HT-29 (cell line): ENCODE measurements around the gene PCDHGB3. TPM values are rescaled to one million over a fixed set of nuclear protein-coding genes. Genes with fewer than 3 reads are reported as not detected.
"Not testable (repeated sequence)": the region's sequence is repeated elsewhere in the genome, so short reads cannot be mapped to it uniquely, and the experiment has no call there.

Experiments
- DNase-seq: peaks from one replicate; pipeline ENCODE4 v3.0.0-alpha.2; 2015; ENCODE audit warnings: low spot score
- total RNA-seq: library from RNA; depleted of rRNA; stranded (reverse); fragments of >200 nt; shearing (Covaris generic); gene quantifications from 2 replicates; pipeline ENCODE4 v1.2.3, GENCODE V29; 2014

PCDHGB3 gene
- total RNA-seq, 1 experiment from 2014 or later = 0.41 TPM

DNA sequence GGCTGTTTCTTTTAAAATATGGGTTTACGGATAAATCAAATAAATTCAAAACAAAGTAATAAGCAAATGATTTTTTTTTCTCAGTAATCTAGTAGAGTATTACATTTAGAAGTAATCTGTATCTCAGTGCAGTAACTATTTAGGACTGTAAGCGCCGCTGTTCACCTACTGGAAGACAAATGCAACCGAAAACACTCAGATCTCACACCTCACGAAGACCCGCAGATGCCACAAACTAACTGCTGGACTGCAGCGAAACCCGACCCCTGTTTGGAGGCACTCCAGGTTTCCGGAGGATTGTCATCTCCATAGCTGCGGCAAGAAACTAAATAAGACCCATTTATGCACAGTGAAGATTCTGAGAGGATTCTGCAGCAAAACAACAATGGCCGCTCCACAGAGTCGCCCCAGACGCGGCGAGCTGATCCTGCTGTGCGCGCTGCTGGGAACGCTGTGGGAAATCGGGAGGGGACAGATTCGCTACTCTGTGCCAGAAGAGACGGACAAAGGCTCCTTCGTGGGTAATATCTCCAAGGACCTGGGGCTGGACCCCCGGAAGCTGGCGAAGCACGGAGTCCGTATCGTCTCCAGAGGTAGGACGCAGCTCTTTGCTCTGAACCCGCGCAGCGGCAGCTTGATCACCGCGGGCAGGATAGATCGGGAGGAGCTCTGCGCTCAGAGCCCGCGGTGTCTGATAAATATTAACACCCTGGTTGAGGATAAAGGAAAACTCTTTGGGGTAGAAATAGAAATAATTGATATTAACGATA is 22.6 kb downstream of the PCDHGB3 start, which contains the start of gene PCDHGA8:
TSS of gene PCDHGA8 (plus strand) at position 205 of the 770 bp plus-strand sequence. CDS start at position 386, 181 bp downstream.
- DNase-seq = no peak

DNA sequence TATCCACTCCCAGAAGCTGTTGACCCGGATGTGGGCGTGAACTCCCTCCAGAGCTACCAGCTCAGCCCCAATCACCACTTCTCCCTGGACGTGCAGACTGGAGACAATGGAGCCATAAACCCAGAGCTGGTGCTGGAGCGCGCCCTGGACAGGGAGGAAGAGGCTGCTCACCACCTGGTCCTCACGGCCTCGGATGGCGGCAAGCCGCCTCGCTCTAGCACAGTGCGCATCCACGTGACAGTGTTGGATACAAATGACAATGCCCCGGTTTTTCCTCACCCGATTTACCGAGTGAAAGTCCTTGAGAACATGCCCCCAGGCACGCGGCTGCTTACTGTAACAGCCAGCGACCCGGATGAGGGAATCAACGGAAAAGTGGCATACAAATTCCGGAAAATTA is 23.2 kb downstream of the PCDHGB3 start:
- DNase-seq = no peak

DNA sequence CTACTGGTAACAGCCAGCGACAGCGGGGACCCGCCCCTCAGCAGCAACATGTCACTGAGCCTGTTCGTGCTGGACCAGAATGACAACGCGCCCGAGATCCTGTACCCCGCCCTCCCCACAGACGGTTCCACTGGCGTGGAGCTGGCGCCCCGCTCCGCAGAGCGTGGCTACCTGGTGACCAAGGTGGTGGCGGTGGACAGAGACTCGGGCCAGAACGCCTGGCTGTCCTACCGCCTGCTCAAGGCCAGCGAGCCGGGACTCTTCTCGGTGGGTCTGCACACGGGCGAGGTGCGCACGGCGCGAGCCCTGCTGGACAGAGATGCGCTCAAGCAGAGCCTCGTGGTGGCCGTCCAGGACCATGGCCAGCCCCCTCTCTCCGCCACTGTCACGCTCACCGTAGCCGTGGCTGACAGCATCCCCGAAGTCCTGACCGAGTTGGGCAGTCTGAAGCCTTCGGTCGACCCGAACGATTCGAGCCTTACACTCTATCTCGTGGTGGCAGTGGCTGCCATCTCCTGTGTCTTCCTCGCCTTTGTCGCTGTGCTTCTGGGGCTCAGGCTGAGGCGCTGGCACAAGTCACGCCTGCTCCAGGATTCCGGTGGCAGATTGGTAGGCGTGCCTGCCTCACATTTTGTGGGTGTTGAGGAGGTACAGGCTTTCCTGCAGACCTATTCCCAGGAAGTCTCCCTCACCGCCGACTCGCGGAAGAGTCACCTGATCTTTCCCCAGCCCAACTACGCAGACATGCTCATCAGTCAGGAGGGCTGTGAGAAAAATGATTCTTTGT is 24.6 kb downstream of the PCDHGB3 start:
- not testable (repeated sequence) for DNase-seq

DNA sequence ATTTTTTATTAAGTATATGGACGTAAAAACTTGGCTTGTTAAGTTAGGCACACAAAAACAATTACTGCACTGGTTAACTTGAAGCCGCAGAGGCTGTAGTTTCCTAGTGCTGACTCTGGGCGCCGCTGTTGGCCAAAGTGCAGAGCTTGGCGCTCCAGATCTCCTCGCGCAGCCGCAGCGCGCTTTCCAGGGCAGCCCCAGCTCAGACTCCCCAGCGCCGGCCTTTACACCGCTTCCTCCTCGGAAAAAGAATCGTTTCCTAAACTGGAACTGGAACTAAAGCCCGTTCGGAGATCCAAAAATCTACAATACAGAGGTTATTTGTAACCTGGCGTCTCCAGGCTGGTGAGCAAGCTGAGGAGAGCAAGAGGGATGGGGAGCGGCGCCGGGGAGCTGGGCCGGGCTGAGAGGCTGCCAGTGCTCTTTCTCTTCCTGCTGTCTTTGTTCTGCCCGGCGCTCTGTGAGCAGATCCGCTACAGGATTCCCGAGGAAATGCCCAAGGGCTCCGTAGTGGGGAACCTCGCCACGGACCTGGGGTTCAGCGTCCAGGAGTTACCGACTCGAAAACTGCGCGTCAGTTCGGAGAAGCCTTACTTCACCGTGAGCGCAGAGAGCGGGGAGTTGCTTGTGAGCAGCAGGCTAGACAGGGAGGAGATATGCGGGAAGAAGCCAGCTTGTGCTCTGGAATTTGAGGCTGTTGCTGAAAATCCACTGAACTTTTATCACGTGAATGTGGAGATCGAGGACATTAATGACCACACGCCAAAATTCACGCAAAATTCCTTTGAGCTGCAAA is 27.9 kb downstream of the PCDHGB3 start, which contains the start of gene PCDHGB5:
TSS of gene PCDHGB5 (plus strand) at position 192 of the 796 bp plus-strand sequence. CDS start at position 373, 181 bp downstream.
- DNase-seq = not testable (repeated sequence)

DNA sequence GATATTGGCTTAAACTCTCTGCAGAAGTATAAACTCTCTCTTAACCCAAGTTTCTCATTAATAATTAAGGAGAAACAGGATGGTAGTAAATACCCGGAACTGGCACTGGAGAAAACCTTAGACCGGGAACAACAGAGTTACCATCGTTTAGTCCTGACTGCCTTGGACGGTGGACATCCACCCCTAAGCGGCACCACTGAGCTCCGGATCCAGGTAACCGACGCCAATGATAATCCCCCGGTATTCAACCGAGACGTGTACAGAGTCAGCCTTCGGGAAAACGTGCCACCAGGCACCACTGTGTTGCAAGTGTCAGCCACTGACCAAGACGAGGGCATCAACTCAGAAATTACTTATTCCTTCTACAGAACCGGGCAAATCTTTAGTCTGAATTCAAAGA is 28.6 kb downstream of the PCDHGB3 start:
- DNase-seq = no peak

DNA sequence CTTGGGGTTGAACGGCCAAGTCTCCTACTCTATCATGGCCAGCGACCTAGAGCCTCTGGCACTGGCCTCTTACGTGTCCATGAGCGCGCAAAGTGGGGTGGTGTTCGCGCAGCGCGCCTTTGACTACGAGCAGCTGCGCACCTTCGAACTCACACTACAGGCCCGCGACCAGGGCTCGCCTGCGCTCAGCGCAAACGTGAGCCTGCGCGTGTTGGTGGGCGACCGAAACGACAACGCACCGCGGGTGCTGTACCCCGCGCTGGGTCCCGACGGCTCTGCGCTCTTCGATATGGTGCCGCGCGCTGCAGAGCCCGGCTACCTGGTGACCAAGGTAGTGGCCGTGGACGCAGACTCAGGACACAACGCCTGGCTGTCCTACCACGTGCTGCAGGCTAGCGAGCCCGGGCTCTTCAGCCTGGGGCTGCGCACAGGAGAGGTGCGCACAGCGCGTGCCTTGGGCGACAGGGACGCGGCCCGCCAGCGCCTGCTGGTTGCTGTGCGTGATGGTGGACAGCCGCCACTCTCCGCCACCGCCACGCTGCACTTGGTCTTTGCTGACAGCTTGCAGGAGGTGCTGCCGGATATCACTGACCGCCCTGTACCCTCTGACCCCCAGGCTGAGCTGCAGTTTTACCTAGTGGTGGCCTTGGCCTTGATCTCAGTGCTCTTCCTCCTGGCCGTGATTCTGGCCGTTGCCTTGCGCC is 29.7 kb downstream of the PCDHGB3 start:
- DNase-seq = no peak

DNA sequence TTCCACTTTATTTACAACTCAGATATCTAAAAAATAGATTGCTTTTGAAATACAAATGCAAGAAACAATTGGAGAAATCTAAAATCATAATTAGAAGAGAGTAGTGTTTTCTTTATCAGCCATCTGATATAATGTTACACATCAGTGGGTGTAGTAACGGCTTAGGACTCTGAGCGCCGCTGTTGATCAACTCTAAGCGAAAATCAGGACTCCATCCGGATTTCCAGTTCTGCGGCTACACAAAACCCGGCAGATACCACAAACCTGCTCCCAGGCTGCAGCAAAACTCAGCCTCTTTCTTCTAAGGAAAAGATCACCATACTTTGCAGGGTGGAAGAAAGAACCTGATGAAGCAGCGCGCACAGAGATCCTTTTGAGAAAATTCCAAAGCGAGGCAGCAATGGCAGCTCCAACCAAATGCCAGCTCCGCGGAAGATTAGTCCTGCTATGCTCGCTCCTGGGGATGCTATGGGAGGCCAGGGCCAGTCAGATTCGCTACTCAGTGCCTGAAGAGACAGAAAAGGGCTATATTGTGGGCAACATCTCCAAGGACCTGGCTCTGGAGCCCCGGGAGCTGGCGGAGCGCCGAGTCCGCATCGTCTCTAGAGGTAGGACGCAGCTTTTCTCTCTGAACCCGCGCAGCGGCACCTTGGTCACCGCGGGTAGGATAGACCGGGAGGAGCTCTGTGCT is 32.7 kb downstream of the PCDHGB3 start, which contains the start of gene PCDHGA9:
TSS of gene PCDHGA9 (plus strand) at position 226 of the 691 bp plus-strand sequence. CDS start at position 401, 175 bp downstream.
- peak; percentile 48 for DNase-seq

DNA sequence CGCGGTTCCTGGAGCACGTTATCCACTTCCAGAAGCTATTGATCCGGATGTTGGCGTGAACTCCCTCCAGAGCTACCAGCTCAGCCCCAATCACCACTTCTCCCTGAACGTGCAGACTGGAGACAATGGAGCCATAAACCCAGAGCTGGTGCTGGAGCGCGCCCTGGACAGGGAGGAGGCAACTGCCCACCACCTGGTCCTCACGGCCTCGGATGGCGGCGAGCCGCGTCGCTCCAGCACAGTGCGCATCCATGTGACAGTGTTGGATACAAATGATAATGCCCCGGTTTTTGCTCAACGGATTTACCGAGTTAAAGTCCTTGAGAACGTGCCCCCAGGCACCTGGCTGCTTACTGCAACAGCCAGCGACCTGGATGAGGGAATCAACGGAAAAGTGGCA is 33.3 kb downstream of the PCDHGB3 start:
- no peak for DNase-seq

DNA sequence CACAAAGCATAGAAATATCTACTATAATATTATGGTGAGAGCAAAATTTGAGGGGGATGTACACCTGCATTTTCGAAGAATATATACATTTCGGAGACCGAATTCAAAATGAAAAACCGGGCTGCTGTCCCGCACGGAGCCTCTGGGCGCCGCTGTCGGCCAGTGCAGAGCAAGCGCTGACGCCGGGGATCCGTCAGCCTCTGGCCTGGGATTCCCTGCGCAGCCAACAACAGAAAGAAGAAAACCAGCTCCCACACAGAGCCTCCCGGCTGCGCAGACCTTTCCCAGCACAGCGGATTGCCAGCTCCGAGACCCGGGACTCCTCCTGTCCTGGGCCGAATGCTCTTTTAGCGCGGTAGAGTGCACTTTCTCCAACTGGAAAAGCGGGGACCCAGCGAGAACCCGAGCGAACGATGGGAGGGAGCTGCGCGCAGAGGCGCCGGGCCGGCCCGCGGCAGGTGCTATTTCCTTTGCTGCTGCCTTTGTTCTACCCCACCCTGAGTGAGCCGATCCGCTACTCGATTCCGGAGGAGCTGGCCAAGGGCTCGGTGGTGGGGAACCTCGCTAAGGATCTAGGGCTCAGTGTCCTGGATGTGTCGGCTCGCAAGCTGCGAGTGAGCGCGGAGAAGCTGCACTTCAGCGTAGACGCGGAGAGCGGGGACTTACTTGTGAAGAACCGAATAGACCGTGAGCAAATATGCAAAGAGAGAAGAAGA is 37.9 kb downstream of the PCDHGB3 start, which contains the start of gene PCDHGB6:
TSS of gene PCDHGB6 (plus strand) at position 232 of the 716 bp plus-strand sequence. CDS start at position 414, 182 bp downstream.
- DNase-seq = not testable (repeated sequence)

DNA sequence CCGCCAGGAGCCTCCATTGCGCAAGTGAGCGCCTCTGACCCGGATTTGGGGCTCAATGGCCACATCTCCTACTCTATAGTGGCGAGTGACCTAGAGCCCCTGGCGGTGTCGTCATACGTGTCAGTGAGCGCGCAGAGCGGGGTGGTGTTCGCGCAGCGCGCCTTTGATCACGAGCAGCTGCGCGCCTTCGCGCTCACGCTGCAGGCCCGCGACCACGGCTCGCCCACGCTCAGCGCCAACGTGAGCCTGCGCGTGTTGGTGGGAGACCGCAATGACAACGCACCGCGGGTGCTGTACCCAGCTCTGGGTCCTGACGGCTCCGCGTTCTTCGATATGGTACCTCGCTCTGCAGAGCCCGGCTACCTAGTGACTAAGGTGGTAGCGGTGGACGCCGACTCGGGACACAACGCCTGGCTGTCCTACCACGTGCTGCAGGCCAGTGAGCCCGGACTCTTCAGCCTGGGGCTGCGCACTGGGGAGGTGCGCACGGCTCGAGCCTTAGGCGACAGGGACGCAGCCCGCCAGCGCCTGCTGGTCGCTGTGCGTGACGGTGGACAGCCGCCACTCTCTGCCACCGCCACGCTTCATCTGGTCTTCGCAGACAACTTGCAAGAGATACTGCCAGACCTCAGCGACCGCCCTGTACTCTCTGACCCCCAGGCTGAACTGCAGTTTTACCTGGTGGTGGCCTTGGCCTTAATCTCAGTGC is 39.7 kb downstream of the PCDHGB3 start:
- no peak for DNase-seq

DNA sequence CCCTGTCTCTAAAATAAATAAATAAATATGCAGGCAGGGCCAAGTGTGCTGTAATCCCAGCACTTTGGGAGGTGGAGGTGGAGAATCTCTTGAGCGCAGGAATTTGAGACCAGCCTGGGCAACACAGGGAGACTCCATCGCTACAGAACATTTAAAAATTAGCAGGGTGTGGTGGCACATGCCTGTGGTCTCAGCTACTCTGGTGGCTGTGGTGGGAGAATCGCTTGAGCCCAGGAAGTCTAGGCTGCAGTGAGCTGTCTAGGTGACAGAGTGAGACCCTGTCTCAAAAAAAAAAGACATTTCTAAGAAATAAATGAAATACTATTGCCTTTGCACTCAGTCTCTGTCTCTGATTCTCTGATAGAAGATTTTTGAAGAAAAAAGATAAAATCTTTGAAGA is 41.5 kb downstream of the PCDHGB3 start:
- DNase-seq = no peak

DNA sequence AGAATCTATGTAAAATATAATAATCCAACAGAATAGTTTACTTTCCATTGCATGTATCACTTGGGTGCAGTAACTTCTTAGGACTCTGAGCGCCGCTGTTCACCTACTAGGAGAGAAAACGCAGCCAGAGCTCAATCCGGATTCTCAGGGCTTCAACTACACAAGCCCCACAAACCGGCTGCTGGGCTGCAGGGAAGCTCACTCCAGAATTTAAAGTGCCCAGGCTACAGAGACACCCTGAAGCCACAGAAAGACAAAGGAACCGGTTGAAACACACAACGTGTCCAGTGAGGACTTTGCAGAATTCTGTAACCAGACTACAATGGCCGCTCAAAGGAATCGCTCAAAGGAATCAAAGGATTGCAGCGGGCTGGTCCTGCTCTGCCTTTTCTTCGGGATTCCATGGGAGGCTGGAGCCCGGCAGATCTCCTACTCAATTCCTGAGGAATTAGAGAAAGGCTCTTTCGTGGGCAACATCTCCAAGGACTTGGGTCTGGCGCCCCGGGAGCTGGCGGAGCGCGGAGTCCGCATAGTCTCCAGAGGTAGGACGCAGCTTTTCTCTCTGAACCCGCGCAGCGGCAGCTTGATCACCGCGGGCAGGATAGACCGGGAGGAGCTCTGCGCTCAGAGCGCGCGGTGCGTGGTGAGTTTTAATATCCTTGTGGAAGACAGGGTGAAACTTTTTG is 43.0 kb downstream of the PCDHGB3 start, which contains the start of gene PCDHGA10:
TSS of gene PCDHGA10 (plus strand) at position 134 of the 686 bp plus-strand sequence. CDS start at position 323, 189 bp downstream.
- DNase-seq = peak; percentile 72

DNA sequence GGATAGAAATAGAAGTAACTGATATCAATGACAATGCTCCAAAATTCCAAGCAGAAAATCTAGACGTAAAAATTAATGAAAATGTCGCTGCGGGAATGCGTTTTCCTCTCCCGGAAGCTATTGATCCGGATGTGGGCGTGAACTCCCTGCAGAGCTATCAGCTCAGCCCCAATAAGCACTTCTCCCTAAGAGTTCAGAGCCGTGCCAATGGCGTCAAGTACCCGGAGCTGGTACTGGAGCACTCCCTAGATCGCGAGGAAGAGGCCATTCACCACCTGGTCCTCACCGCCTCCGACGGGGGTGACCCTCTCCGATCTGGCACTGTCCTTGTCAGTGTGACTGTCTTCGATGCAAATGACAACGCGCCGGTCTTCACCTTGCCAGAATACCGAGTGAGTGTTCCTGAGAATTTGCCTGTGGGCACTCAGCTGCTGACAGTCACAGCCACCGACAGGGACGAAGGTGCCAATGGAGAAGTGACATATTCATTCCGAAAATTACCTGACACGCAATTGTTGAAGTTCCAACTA is 43.6 kb downstream of the PCDHGB3 start:
- DNase-seq = no peak

DNA sequence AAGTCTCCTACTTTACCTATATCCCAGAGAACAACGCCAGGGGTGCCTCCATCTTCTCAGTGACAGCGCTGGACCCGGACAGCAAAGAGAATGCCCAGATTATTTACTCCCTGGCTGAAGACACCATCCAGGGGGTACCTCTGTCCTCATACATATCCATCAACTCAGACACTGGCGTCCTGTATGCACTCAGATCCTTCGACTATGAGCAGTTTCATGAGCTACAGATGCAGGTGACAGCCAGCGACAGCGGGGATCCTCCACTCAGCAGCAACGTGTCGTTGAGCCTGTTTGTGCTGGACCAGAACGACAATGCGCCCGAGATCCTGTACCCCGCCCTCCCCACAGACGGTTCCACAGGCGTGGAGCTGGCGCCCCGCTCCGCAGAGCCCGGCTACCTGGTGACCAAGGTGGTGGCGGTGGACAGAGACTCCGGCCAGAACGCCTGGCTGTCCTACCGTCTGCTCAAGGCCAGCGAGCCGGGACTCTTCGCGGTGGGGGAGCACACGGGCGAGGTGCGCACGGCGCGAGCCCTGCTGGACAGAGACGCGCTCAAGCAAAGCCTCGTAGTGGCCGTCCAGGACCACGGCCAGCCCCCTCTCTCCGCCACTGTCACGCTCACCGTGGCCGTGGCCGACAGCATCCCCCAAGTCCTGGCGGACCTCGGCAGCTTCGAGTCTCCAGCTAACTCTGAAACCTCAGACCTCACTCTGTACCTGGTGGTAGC is 44.7 kb downstream of the PCDHGB3 start:
- not testable (repeated sequence) for DNase-seq

DNA sequence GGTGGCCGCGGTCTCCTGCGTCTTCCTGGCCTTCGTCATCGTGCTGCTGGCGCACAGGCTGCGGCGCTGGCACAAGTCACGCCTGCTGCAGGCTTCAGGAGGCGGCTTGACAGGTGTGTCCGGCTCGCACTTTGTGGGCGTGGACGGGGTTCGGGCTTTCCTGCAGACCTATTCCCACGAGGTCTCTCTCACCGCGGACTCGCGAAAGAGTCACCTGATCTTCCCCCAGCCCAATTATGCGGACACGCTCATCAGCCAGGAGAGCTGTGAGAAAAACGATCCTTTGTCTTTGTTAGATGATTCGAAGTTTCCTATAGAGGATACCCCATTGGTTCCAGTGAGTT is 45.2 kb downstream of the PCDHGB3 start:
- not testable (repeated sequence) for DNase-seq

DNA sequence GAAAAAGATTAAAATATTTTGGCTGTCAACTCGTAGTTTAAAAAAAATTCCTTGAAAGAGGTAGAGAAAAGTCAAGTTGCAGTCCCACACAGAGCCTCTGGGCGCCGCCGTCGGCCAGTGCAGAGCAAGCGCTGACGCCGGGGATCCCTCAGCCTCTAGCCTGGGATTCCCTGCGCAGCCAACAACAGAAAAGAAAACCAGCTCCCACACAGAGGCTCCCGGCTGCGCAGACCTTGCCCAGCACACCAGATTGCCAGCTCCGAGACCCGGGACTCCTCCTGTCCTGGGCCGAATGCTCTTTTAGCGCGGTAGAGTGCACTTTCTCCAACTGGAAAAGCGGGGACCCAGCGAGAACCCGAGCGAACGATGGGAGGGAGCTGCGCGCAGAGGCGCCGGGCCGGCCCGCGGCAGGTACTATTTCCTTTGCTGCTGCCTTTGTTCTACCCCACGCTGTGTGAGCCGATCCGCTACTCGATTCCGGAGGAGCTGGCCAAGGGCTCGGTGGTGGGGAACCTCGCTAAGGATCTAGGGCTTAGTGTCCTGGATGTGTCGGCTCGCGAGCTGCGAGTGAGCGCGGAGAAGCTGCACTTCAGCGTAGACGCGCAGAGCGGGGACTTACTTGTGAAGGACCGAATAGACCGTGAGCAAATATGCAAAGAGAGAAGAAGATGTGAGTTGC is 47.6 kb downstream of the PCDHGB3 start, which contains the start of gene PCDHGB7:
TSS of gene PCDHGB7 (plus strand) at position 184 of the 679 bp plus-strand sequence. CDS start at position 367, 183 bp downstream.
- DNase-seq = peak; percentile 64
